GM10266 (cell line): Measurements from ENCODE around the gene CHKA.

Experiments
- DNase-seq: peaks from one replicate; pipeline ENCODE4 v3.0.0; 2012; ENCODE audit errors: extremely low spot score
- TF ChIP-seq, protein P1 (sequence below): IDR thresholded peaks from 2 replicates; pipeline ENCODE4 v1.5.1; 2012; ENCODE audit warnings: mild to moderate bottlenecking, low read depth; ENCODE audit not compliant: control insufficient read depth, insufficient read depth; ENCODE audit errors: missing control alignments

CHKA gene

GRCh38 chr11:68121067-68121899, at the start of gene CHKA:
Gene CHKA (minus strand): TSS chr11:68121388. CDS start chr11:68121177, 211 bp downstream.
- DNase-seq, result peak; percentile 99
- TF ChIP-seq, protein P1, sequence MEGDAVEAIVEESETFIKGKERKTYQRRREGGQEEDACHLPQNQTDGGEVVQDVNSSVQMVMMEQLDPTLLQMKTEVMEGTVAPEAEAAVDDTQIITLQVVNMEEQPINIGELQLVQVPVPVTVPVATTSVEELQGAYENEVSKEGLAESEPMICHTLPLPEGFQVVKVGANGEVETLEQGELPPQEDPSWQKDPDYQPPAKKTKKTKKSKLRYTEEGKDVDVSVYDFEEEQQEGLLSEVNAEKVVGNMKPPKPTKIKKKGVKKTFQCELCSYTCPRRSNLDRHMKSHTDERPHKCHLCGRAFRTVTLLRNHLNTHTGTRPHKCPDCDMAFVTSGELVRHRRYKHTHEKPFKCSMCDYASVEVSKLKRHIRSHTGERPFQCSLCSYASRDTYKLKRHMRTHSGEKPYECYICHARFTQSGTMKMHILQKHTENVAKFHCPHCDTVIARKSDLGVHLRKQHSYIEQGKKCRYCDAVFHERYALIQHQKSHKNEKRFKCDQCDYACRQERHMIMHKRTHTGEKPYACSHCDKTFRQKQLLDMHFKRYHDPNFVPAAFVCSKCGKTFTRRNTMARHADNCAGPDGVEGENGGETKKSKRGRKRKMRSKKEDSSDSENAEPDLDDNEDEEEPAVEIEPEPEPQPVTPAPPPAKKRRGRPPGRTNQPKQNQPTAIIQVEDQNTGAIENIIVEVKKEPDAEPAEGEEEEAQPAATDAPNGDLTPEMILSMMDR, result no peak

GRCh38 chr11:68169442-68169841, 48.3 kb upstream of the CHKA start:
- DNase-seq, result no peak
- TF ChIP-seq, protein P1, result no peak

GRCh38 chr11:68168694-68169093, 47.5 kb upstream of the CHKA start:
- TF ChIP-seq, protein P1, result no peak
- DNase-seq, result no peak

DNA sequence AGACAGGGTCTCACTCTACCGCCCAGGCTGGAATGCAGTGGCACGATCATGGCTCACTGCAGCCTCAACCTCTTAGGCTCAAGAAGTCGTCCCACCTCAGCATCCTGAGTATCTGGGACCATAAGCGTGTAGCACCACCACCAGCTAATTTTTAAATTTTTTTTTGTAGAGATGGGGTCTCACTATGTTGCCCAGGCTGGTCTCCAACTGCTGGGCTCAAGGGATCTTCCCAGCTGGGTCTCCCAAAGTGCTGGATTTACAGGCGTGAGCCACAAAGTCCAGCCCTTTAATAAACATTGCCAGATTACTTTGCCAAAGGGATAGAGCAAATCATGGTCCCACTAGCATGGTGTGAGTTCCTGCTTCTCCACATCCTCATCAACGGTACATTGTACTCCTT, 46.3 kb upstream of the CHKA start:
- TF ChIP-seq, protein P1, result no peak
- no peak for DNase-seq

DNA sequence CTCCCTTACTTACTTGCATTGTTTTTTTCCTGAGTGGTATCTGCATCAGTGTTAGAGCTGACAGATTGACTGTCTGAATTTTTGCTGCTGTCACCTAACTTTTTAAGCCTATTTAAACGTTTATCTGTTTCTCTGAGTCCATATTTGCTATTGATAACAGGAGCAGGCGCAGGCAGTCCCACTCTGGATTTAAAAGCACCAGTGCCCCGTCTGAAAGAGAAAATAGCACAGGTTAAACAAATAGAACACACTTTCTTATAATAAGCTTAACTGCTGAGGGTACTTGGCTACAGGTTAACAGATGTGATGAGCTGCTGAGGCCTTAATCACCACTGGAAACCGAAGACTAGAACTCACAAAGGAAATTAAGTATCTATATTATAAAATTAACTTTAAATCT, 45.8 kb upstream of the CHKA start:
- no peak for DNase-seq

DNA sequence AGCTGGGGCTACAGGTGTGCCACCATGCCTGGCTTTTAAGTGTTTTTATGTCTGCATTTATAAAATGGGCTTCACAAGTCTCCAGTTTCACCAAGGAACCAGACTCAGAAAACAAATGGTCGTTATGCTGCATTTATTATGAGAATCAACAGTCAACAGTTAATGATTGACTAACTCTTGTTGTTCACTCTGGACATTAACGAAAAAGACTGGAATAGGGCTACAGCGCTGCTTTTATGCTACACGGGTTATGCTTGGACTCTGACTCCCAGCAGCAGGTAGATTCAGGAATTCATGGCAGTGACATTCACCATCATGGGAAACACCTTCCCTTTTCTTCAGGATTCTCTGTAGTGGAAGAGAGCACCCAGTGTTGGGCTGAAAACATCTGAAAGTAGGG, 44.4 kb upstream of the CHKA start:
- no peak for DNase-seq

More for the DNA sequence above, 45.8 kb upstream of the CHKA start:
- TF ChIP-seq, protein P1, result no peak

GRCh38 chr11:68164437-68164836, 43.2 kb upstream of the CHKA start:
- TF ChIP-seq, protein P1, result no peak
- no peak for DNase-seq

More for the DNA sequence above, 44.4 kb upstream of the CHKA start:
- TF ChIP-seq, protein P1, result no peak
